Left forelimb (tissue), 1 donor: Measurements from ENCODE around the gene WDTC1.

ENCODE experiments used
- DNase-seq: peaks from one replicate; pipeline ENCODE4 v3.0.0-alpha.2; 2018; ENCODE audit warnings: low spot score

WDTC1 gene

DNA sequence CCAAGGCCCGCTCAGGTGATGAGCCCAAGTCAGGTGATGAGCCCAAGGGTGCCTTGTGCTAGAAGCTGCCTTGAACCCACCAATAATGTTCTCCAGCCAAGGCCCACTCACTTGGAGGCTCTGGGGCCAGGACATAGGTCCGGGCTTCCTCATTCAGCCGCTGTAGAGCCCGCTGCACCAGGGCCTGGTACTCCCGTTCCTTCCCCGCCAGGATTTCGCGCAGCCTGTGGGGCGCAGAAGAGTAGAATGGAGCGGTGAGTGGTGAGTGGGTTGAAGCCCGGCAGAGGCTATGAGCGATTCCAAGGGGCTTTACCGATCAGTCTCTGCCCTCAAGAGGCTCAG lies 121.8 kb downstream of the WDTC1 start:
- DNase-seq: no peak

DNA sequence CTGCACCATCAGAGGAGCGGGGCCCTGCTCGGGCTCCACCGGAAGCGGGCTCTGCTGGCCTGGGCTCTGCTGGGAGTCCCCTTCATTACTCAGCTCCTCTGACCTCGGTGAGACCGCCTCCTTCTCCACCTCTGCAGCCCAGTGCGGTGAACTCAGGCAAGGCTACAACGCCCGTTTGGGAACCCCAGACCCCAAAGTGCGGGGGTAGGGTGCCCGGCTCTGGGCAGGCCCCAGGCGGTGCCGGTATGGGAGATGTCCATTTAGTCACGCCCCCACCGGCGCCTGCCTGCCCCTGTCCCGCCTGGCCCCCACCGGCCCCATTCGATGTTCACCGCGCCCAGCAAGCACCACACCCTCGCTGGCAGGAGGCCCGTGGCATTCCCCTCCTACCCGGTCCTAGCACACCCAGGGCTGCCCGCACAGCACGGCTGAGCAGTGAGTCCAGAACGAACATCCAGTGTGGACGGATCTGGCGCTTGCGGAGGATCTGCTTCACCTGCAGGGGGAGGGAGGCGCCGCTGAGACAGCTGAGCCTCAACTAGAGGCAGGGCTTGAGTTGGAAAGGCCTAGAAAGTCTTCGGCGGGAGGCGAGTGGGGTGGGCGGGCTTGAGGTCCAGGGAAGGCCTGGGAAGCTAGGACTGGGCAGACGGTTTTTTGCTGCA lies 122.3 kb downstream of the WDTC1 start:
- no peak for DNase-seq

DNA sequence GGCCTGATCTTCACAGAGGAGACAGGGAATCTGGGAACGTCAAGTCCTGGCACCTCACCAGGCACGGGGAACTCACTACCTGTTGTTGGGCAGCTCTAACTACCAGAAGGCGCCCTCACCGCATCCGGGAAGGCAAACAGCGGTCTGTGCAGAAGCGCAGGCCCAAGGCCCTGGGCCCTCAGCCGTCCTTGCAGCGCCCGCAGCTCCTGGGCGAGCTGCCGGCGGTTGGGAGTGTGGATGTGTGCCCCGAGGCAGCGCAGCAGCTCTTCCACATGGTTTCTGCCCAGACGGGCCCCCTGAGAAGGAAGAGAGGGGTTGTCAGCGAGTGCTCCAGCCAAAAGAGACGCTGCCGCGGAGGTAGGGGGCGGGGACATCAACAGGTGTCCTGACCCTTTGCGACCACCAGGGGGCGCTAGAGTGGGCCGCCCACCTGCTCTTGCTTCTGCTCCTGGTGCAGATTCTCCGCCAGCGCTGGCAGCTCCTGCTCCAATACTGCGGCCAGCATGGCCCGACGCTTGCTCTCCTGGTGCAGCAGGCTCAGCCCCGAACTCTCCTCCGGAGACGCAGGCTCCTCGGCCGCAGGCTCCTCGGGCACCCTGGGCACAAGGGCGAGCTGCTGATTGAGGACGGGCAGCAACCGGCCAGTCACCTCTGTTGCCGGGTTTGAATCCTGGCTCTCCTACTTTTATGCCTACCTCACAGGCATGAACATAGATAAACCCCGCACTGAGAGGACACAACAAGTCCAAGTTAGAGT lies 123.0 kb downstream of the WDTC1 start:
- DNase-seq: peak; percentile 88
